Measurements from ENCODE around the gene SIPA1L3.

- no peak for TF ChIP-seq CTCF (IDR thresholded peaks at IDR 0.05; ENCODE audit: low read length)
- TF ChIP-seq EZH2 (optimal IDR thresholded peaks at IDR 0.05; ENCODE audit: low read depth, low read length): no peak
Measured at GRCh38 chr19:38206006-38206745, 299.2 kb downstream of the SIPA1L3 start.
